ENCODE measurements around the gene KARS1. TPM values are rescaled to one million over a fixed set of nuclear protein-coding genes. Genes with fewer than 3 reads are reported as not detected.

Gene KARS1
- total RNA-seq (2014; rRNA removed; shearing (Covaris generic)), result 156 and 232 TPM in 2 replicates

- Histone ChIP-seq H3K4me3 (peak within 1 kb of the TSS; percentile 76), H3K4me1 (replicated peaks) (peaks cover 20% of the 10 kb centered on the region), H3K27ac (peak within 1 kb of the TSS; percentile 32), H3K36me3 (peaks cover 61% of the 10 kb centered on the region), H3K9me3 (replicated peaks) (no peaks in the 10 kb centered on the region), H3K27me3 (replicated peaks) (no peaks in the 10 kb centered on the region)
- DNase-seq (ENCODE audit: low read depth in 1 of 2, low spot score in 2 of 2), result peak; percentile 92 to 93
Measured at GRCh38 chr16:75647492-75648264, at the start of gene KARS1, which contains the start of gene TERF2IP. Gene KARS1 (minus strand): TSS chr16:75647665. CDS start chr16:75647639, 26 bp downstream. Gene TERF2IP (plus strand): TSS chr16:75647773. CDS start chr16:75647883, 110 bp downstream.

- DNase-seq (ENCODE audit: low read depth in 1 of 2, low spot score in 2 of 2), result no peak
- no peak overlapping the region for H3K27ac ChIP-seq
- no peaks in the 10 kb centered on the region for H3K9me3 ChIP-seq (replicated peaks)
- no peaks in the 10 kb centered on the region for H3K36me3 ChIP-seq
- H3K4me1 ChIP-seq (replicated peaks), result no peaks in the 10 kb centered on the region
- H3K27me3 ChIP-seq (replicated peaks), result no peaks in the 10 kb centered on the region
- no peak overlapping the region for H3K4me3 ChIP-seq
Measured at GRCh38 chr16:75695708-75696107, 48.2 kb upstream of the KARS1 start.

- Histone ChIP-seq H3K36me3 (no peaks in the 10 kb centered on the region), H3K27me3 (replicated peaks) (no peaks in the 10 kb centered on the region), H3K27ac (no peak overlapping the region), H3K4me1 (replicated peaks) (no peaks in the 10 kb centered on the region), H3K9me3 (replicated peaks) (no peaks in the 10 kb centered on the region), H3K4me3 (no peak overlapping the region)
- DNase-seq (ENCODE audit: low read depth in 1 of 2, low spot score in 2 of 2), result no peak
Measured at GRCh38 chr16:75687361-75687760, 39.9 kb upstream of the KARS1 start.

- Histone ChIP-seq H3K4me3 (no peak overlapping the region), H3K27me3 (replicated peaks) (no peaks in the 10 kb centered on the region), H3K9me3 (replicated peaks) (no peaks in the 10 kb centered on the region), H3K36me3 (no peaks in the 10 kb centered on the region), H3K4me1 (replicated peaks) (no peaks in the 10 kb centered on the region), H3K27ac (no peak overlapping the region)
- no peak for DNase-seq (ENCODE audit: low read depth in 1 of 2, low spot score in 2 of 2)
Measured at GRCh38 chr16:75682308-75682707, 34.8 kb upstream of the KARS1 start.

- H3K27ac ChIP-seq, result no peak overlapping the region
- no peaks in the 10 kb centered on the region for H3K27me3 ChIP-seq (replicated peaks)
- H3K4me3 ChIP-seq, result no peak overlapping the region
- no peaks in the 10 kb centered on the region for H3K36me3 ChIP-seq
- DNase-seq (ENCODE audit: low read depth in 1 of 2, low spot score in 2 of 2), result no peak
- H3K9me3 ChIP-seq (replicated peaks), result no peaks in the 10 kb centered on the region
- H3K4me1 ChIP-seq (replicated peaks), result no peaks in the 10 kb centered on the region
Measured at GRCh38 chr16:75679366-75679765, 31.9 kb upstream of the KARS1 start.

- no peaks in the 10 kb centered on the region for H3K4me1 ChIP-seq (replicated peaks)
- H3K27ac ChIP-seq, result no peak within 1 kb of the TSS
- H3K9me3 ChIP-seq (replicated peaks), result no peaks in the 10 kb centered on the region
- no peak within 1 kb of the TSS for H3K4me3 ChIP-seq
- H3K27me3 ChIP-seq (replicated peaks), result no peaks in the 10 kb centered on the region
- H3K36me3 ChIP-seq, result no peaks in the 10 kb centered on the region
- no peak for DNase-seq (ENCODE audit: low read depth in 1 of 2, low spot score in 2 of 2)
Measured at GRCh38 chr16:75676909-75677308, 29.4 kb upstream of the KARS1 start, which contains the start of gene CPHXL2. Gene CPHXL2 (minus strand): TSS chr16:75677009. CDS start chr16:75676999, 10 bp downstream.

- Histone ChIP-seq H3K27me3 (replicated peaks) (no peaks in the 10 kb centered on the region), H3K4me3 (no peak overlapping the region), H3K27ac (no peak overlapping the region), H3K9me3 (replicated peaks) (no peaks in the 10 kb centered on the region), H3K36me3 (no peaks in the 10 kb centered on the region), H3K4me1 (replicated peaks) (no peaks in the 10 kb centered on the region)
- DNase-seq (ENCODE audit: low read depth in 1 of 2, low spot score in 2 of 2), result no peak
Measured at GRCh38 chr16:75667503-75667902, 20.0 kb upstream of the KARS1 start.

- no peak overlapping the region for H3K4me3 ChIP-seq
- H3K27ac ChIP-seq, result no peak overlapping the region
- no peaks in the 10 kb centered on the region for H3K4me1 ChIP-seq (replicated peaks)
- H3K9me3 ChIP-seq (replicated peaks), result no peaks in the 10 kb centered on the region
- no peak for DNase-seq (ENCODE audit: low read depth in 1 of 2, low spot score in 2 of 2)
- H3K27me3 ChIP-seq (replicated peaks), result no peaks in the 10 kb centered on the region
- peaks cover 33% of the 10 kb centered on the region for H3K36me3 ChIP-seq
Measured at GRCh38 chr16:75660726-75661302, 13.3 kb upstream of the KARS1 start.

GRCh38 chr16:75660321-75660720 is 12.9 kb upstream of the KARS1 start:
- H3K9me3 ChIP-seq (replicated peaks), result no peaks in the 10 kb centered on the region
- DNase-seq (ENCODE audit: low read depth in 1 of 2, low spot score in 2 of 2), result no peak

GRCh38 chr16:75658175-75658574 is 10.7 kb upstream of the KARS1 start:
- peaks cover 6% of the 10 kb centered on the region; the same call in 1 of the 2 replicates for H3K4me1 ChIP-seq (replicated peaks)
- no peaks in the 10 kb centered on the region for H3K9me3 ChIP-seq (replicated peaks)
- no peak overlapping the region for H3K27ac ChIP-seq
- H3K4me3 ChIP-seq, result no peak overlapping the region
- H3K27me3 ChIP-seq (replicated peaks), result no peaks in the 10 kb centered on the region
- H3K36me3 ChIP-seq, result peaks cover 51% of the 10 kb centered on the region
- DNase-seq (ENCODE audit: low read depth in 1 of 2, low spot score in 2 of 2), result no peak

More at GRCh38 chr16:75660321-75660720, 12.9 kb upstream of the KARS1 start:
- no peaks in the 10 kb centered on the region for H3K27me3 ChIP-seq (replicated peaks)
- H3K4me3 ChIP-seq, result no peak overlapping the region
- H3K27ac ChIP-seq, result no peak overlapping the region
- peaks cover 38% of the 10 kb centered on the region for H3K36me3 ChIP-seq
- H3K4me1 ChIP-seq (replicated peaks), result no peaks in the 10 kb centered on the region

GRCh38 chr16:75653922-75654321 is 6.5 kb upstream of the KARS1 start:
- H3K4me1 ChIP-seq (replicated peaks), result peaks cover 18% of the 10 kb centered on the region
- H3K27ac ChIP-seq, result peak overlapping the region; percentile 29; the same call in 1 of the 2 replicates
- peaks cover 67% of the 10 kb centered on the region for H3K36me3 ChIP-seq
- H3K27me3 ChIP-seq (replicated peaks), result no peaks in the 10 kb centered on the region
- peak in 1 of 2 experiments; percentile 22 for DNase-seq (ENCODE audit: low read depth in 1 of 2, low spot score in 2 of 2)
- H3K9me3 ChIP-seq (replicated peaks), result no peaks in the 10 kb centered on the region
- no peak overlapping the region for H3K4me3 ChIP-seq

- Histone ChIP-seq H3K36me3 (peaks cover 55% of the 10 kb centered on the region), H3K27ac (peak overlapping the region; percentile 32), H3K9me3 (replicated peaks) (no peaks in the 10 kb centered on the region), H3K4me3 (peak overlapping the region; percentile 76), H3K4me1 (replicated peaks) (peaks cover 23% of the 10 kb centered on the region), H3K27me3 (replicated peaks) (no peaks in the 10 kb centered on the region)
- DNase-seq (ENCODE audit: low read depth in 1 of 2, low spot score in 2 of 2), result peak; percentile 75 to 77
Measured at GRCh38 chr16:75648265-75649076, 1.0 kb upstream of the KARS1 start.

GRCh38 chr16:75647112-75647491 is 363 bp downstream of the KARS1 start:
- Histone ChIP-seq H3K4me3 (peak overlapping the region; percentile 76), H3K27me3 (replicated peaks) (no peaks in the 10 kb centered on the region), H3K4me1 (replicated peaks) (peaks cover 20% of the 10 kb centered on the region), H3K9me3 (replicated peaks) (no peaks in the 10 kb centered on the region; the same call in 1 of the 2 replicates), H3K36me3 (peaks cover 64% of the 10 kb centered on the region), H3K27ac (peak overlapping the region; percentile 25)
- DNase-seq (ENCODE audit: low read depth in 1 of 2, low spot score in 2 of 2), result no peak

All from SJSA1 (cell line).